Transverse colon (tissue), 4 donors: ENCODE results near the gene SKIDA1. TPM values are rescaled to one million over a fixed set of nuclear protein-coding genes. Genes with fewer than 3 reads are reported as not detected.

Experiments
- DNase-seq: peaks from one replicate; pipeline ENCODE4 v3.0.0-alpha.2; 2019
- H3K27ac ChIP-seq, 4 donors: fragments of 200-600 bp; sonication (generic); 2 replicates each; pipeline ENCODE4 v1.5.1; 2016 to 2018; ENCODE audit warnings: inconsistent platforms in 4 of 4
- H3K27me3 ChIP-seq: fragments of 200-600 bp; sonication (generic); 2 replicates; pipeline ENCODE4 v1.5.1; 2017; ENCODE audit warnings: inconsistent platforms
- H3K36me3 ChIP-seq, 4 donors: fragments of 200-600 bp; sonication (generic); 2 replicates each; pipeline ENCODE4 v1.5.1; 2017 to 2019; ENCODE audit warnings: inconsistent platforms in 4 of 4
- H3K4me1 ChIP-seq, 4 donors: fragments of 200-600 bp; sonication (generic); 2 replicates each; pipeline ENCODE4 v1.5.1; 2017 to 2020; ENCODE audit warnings: inconsistent platforms in 4 of 4
- H3K4me3 ChIP-seq, 4 donors: fragments of 200-600 bp; sonication (generic); 1 replicate in 1 of 4; 2 replicates in 3 of 4; pipeline versions ENCODE4 v1.5.1 to v1.6.1; 2017 to 2019; ENCODE audit warnings: inconsistent platforms in 4 of 4
- H3K9me3 ChIP-seq, 2 donors: fragments of 200-600 bp; sonication (generic); 2 replicates each; pipeline ENCODE4 v1.5.1; 2017 to 2019; ENCODE audit warnings: inconsistent platforms in 2 of 2
- CTCF ChIP-seq, 5 experiments: fragments of 200-600 bp in 3 of 5; fragments of 450-650 bp in 2 of 5; sonication (generic) in 3 of 5; IDR thresholded peaks; 1 replicate in 2 of 5; 2 replicates in 3 of 5; pipeline ENCODE4 v1.5.1; 2016 to 2017; ENCODE audit warnings: antibody characterized with exemption in 5 of 5, inconsistent platforms in 3 of 5, mild to moderate bottlenecking in 2 of 5, moderate library complexity in 1 of 5
- EP300 ChIP-seq: sonication (generic); formaldehyde crosslinking; IDR thresholded peaks from one replicate; pipeline ENCODE4 v1.6.1; 2017; ENCODE audit warnings: antibody characterized with exemption, low read depth
- POLR2A ChIP-seq: fragments of 450-650 bp; IDR thresholded peaks from one replicate; pipeline ENCODE4 v1.6.1; 2016; ENCODE audit warnings: antibody characterized with exemption, mild to moderate bottlenecking, moderate library complexity
- POLR2AphosphoS5 ChIP-seq, 3 donors: sonication (generic); formaldehyde crosslinking; IDR thresholded peaks; one replicate each; pipeline ENCODE4 v1.6.1; 2016; ENCODE audit warnings: antibody characterized with exemption in 3 of 3
- WGBS, 2 donors: methylation state at CpG; one replicate each; pipeline ENCODE4 v1.1.5; 2018; ENCODE audit warnings: low coverage in 1 of 2; 5-methylcytosine and 5-hydroxymethylcytosine counted together
- in situ Hi-C, 4 donors: fragments of 200-750 bp; cut with MboI; loops; one replicate each; pipeline versions ENCODE4 v1.15.0 to v1.15.1; 2017; ENCODE audit warnings: low sequenced_read_pairs in 3 of 4, low pct_ligation_motif_present in 1 of 4, low pct_unique_long_range_greater_than_20kb in 1 of 4
- intact Hi-C: fragments of 100-400 bp; cut with DNase I; formaldehyde crosslinking; loops from one replicate; pipeline ENCODE4 v1.15.1; 2023; ENCODE audit warnings: low total_unique reads
- total RNA-seq, 4 donors: library from RNA; depleted of rRNA; stranded (reverse); fragments of >200 nt; gene quantifications; one replicate each; pipeline ENCODE4 v1.1.0, GENCODE V29; 2016

SKIDA1 gene
- total RNA-seq, 4 donors from 2014 or later: 0.27 to 0.60 TPM; not detected in 2

DNA sequence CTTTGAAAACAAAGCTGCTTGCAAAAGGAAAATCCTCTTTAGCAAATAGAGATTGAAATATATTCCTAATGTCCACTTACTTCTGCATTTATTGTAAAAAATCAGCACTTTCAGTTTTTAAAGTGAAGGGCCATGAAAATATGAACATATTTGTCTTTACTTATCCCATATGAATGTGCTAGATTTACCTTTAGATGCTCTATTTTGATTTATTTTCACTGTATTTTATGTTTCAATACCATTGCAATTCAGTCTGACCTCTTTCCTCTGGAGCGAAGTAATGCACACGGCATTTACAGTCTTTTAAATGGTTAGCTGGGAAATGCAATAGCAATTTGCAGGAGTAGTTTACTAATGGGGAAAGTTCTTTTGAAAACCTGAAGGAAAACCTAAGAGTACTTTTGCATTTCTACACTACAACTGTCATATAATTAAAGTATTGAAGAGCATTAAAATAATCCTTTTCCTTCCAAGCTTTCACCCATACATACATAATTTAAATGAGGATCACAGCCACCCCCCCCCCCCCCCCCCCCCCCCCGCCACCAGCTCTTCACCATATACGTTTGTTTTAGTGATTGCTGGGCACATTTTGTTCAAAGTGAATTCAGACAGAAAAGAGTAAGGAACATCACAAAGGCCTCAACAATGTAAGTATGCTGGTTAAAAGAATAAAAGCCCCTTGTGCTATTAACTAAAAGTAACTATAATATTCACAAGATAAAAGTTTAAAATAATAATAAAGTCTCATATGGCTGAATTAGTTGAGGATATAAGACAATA, 3.5 kb downstream of the SKIDA1 start:
- Histone ChIP-seq H3K4me1 (peaks cover 5 to 64% (median 30%) of the 10 kb centered on the region in 4 donors), H3K27me3 (peaks cover 61% of the 10 kb centered on the region), H3K4me3 (no peak overlapping the region), H3K9me3 (no peaks in the 10 kb centered on the region), H3K36me3 (no peaks in the 10 kb centered on the region), H3K27ac (peak overlapping the region in 3 of 4 donors; percentile 20 to 80 (median 21))
- intact Hi-C loops (no loop called here), in situ Hi-C loops (loop anchor here in 1 of 4 donors (25.0 kb wide), 1 partner anchor 790 kb away; the partner anchor contains the start of genes BMI1 and COMMD3)
- TF ChIP-seq POLR2A (no peak), CTCF (IDR thresholded peaks at IDR 0.05) (no peak), POLR2AphosphoS5 (IDR thresholded peaks at IDR 0.05) (no peak), EP300 (no peak)
- no peak for DNase-seq
- 73% methylated on average over 3 to 4 of the region's 4 CpGs for WGBS, 2 donors

DNA sequence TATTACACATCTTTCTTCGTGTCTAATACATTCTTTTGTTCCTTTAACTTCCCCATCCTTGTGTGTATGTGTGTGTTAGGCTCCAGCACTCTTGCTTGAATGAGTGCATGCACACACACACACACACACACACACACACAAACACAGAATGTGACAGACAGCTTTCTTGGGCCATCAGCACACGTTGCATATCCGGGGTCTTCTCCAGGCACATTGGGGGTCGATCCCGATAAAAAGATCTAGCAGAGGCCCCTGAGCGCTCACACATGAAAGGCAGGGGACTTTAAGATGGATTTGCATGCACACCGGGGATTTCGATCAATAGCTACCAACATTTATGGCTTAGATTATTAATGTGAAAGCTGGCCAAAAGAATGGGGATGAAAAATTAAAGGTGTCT, 4.5 kb downstream of the SKIDA1 start:
- Histone ChIP-seq H3K27ac (peak overlapping the region; percentile 66 to 85 (median 82)), H3K4me3 (no peak overlapping the region), H3K27me3 (peaks cover 67% of the 10 kb centered on the region), H3K4me1 (peaks cover 5 to 64% (median 29%) of the 10 kb centered on the region in 4 donors), H3K9me3 (no peaks in the 10 kb centered on the region), H3K36me3 (no peaks in the 10 kb centered on the region)
- intact Hi-C loops (no loop called here), in situ Hi-C loops (loop anchor here in 1 of 4 donors (25.0 kb wide), 1 partner anchor 791 kb away; the partner anchor contains the start of genes BMI1 and COMMD3)
- DNase-seq: no peak
- TF ChIP-seq EP300 (no peak), POLR2A (no peak), CTCF (IDR thresholded peaks at IDR 0.05) (no peak), POLR2AphosphoS5 (IDR thresholded peaks at IDR 0.05) (no peak)
- 74 to 75% methylated on average over 5 to 8 of the region's 8 CpGs for WGBS, 2 donors

GRCh38 chr10:21520509-21520908, 5.0 kb downstream of the SKIDA1 start:
- no peaks in the 10 kb centered on the region for H3K9me3 ChIP-seq
- in situ Hi-C loops: loop anchor here in 1 of 4 donors (25.0 kb wide), 1 partner anchor 792 kb away; the partner anchor contains the start of genes BMI1 and COMMD3
- H3K27me3 ChIP-seq: peaks cover 71% of the 10 kb centered on the region
- TF ChIP-seq CTCF (IDR thresholded peaks at IDR 0.05) (no peak), POLR2A (no peak), POLR2AphosphoS5 (IDR thresholded peaks at IDR 0.05) (no peak), EP300 (no peak)
- H3K4me1 ChIP-seq: peaks cover 5 to 68% (median 27%) of the 10 kb centered on the region in 4 donors
- DNase-seq: no peak
- H3K27ac ChIP-seq: peak overlapping the region; percentile 66 to 85 (median 82)
- no peaks in the 10 kb centered on the region for H3K36me3 ChIP-seq
- intact Hi-C loops: no loop called here
- peak overlapping the region in 2 of 4 donors; percentile 50 to 63 for H3K4me3 ChIP-seq

DNA sequence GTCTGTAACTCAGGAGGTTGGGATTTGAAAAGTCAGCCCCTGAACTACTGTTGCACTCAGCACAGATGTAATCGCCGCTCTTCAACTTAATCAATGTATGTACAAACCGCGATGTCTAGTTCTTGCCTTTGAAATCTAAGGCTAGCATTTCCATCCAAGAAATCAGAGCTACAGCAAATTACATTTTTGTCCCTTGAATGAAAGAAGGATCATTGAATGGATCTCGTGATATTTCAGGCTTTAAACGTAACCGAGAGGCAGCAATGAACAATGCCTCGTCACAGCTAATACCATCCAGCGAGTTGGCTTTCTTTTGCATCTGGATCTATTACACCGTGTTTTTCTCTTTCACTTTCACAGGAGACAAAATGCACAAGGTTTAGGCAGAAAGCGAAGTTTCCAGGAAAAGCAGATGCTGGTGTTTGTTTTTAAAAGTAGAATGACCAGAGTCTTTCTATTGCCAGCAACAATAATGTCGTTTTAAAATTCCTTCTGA, 5.5 kb downstream of the SKIDA1 start:
- H3K9me3 ChIP-seq: no peaks in the 10 kb centered on the region
- TF ChIP-seq EP300 (no peak), POLR2AphosphoS5 (IDR thresholded peaks at IDR 0.05) (peak in 1 of 3 donors; percentile 22)
- no peaks in the 10 kb centered on the region for H3K36me3 ChIP-seq
- peaks cover 76% of the 10 kb centered on the region for H3K27me3 ChIP-seq
- intact Hi-C loops: no loop called here
- in situ Hi-C loops: loop anchor here in 1 of 4 donors (25.0 kb wide), 1 partner anchor 792 kb away; the partner anchor contains the start of genes BMI1 and COMMD3
- peaks cover 5 to 64% (median 22%) of the 10 kb centered on the region in 4 donors for H3K4me1 ChIP-seq
- WGBS, 2 donors: 2 to 17% methylated on average over 8 to 12 of the region's 12 CpGs
- DNase-seq: no peak
- peak overlapping the region in 3 of 4 donors; percentile 20 to 63 (median 50) for H3K4me3 ChIP-seq
- peak overlapping the region; percentile 66 to 85 (median 82) for H3K27ac ChIP-seq
